HG02938 (cell line): ENCODE results near the gene UNC13A.

Source experiments
- ATAC-seq: cut with Tn5 transposase; IDR thresholded peaks from one replicate; pipeline ENCODE4 v1.9.1; 2021; ENCODE audit warnings: mild to moderate bottlenecking, moderate library complexity; ENCODE audit not compliant: unreplicated experiment

Gene UNC13A

DNA sequence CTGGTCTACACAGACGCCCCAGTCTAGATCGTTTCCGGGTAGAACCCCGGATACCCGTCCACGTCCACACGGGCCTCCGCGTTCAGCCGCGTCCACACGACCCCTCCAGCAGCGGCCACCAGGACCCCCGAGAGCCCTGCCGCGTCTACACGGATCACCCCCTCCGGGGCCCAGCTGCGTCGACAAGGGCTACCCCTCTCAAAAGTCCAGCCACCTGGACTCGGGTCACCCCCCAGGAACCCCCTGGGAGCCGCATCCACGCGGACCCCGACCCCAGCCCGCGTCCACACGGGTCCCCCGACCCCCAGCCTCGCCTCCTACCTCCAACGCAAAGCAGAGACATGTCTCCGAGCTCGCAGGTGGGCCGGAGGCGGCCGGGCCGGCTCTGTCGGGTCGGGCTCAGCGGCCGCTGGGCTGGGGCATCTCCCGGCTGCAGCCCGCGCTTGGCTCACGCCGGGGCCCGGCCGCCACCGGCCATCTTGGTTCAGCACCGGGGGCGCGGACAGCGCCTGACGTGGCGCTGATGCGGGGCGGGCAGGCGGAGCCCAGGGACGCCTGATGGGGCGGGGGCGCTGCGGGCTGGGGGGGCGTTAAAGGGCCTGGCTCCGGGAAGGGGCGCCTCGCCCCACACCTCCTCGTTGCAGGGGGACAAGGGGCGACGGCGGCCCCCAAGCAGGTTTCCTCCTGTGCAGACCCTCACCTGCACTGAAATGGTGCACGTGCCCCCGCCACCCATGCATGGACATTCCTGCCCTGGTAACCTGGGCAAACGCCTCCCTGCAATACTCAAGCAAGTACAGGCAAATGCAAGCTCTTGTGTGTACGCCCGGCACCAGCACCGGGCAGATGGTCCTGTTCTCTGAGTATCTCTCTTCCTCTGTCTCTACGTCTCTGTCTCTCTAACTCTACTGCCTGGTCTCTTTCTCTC is at the start of gene UNC13A:
TSS of gene UNC13A (minus strand) at position 498 of the 928 bp plus-strand sequence. CDS start at position 343, 155 bp downstream.
- no peak for ATAC-seq

DNA sequence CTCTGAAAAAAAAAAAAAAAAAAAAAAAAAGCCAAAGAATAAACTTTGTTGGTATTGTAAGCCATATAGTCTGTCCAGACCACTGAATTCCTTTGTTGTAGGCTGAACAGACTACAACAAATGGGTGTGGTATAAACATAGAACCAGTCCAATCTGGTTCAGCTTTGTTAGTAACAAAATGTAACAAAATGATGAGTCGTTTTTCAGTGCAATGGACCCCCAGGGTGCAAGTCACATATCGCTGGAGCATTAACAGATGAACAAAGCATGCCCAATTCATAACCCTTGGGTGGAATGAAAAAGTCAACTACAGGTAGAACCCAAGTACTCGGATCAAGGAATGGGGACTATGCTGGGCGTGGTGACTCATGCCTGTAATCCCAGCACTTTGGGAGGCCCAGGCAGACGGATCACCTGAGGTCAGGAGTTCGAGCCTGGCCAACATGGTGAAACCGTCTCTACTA is 49.6 kb upstream of the UNC13A start:
- ATAC-seq: no peak

DNA sequence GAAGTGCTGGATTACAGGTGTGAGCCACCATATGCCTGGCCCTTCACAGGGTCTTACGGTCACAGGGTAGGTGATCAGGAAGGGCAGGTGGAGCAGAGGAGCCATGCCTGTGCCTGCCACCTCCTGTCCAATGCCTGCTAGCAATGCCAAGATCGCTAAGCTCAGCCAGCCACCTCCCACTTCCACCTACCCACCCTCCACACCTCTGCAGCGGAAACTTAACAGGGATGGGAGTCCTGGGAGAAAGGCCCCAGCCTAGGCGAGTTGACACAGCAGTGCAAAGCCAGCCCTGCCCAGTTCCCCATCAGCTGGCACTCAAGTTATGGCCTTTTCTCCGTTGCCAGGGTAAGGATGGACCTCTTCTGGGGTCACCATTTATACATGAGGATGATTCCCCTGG is 47.3 kb upstream of the UNC13A start:
- no peak for ATAC-seq

DNA sequence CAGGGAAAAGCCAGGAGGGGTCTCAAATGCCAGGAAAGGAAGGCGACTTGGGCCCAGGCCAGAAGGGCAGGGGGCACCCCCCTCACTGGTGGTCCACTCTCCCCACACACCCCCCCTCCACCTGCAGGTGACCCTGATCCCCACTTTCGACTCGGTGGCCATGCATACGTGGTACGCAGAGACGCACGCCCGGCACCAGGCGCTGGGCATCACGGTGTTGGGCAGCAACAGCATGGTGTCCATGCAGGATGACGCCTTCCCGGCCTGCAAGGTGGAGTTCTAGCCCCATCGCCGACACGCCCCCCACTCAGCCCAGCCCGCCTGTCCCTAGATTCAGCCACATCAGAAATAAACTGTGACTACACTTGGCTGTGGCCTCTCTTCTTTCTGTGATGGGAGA is 46.0 kb upstream of the UNC13A start:
- ATAC-seq: no peak

- no peak for ATAC-seq
Measured at GRCh38 chr19:17733127-17733526, 45.0 kb upstream of the UNC13A start.

GRCh38 chr19:17727843-17728242 is 39.7 kb upstream of the UNC13A start:
- ATAC-seq: no peak

DNA sequence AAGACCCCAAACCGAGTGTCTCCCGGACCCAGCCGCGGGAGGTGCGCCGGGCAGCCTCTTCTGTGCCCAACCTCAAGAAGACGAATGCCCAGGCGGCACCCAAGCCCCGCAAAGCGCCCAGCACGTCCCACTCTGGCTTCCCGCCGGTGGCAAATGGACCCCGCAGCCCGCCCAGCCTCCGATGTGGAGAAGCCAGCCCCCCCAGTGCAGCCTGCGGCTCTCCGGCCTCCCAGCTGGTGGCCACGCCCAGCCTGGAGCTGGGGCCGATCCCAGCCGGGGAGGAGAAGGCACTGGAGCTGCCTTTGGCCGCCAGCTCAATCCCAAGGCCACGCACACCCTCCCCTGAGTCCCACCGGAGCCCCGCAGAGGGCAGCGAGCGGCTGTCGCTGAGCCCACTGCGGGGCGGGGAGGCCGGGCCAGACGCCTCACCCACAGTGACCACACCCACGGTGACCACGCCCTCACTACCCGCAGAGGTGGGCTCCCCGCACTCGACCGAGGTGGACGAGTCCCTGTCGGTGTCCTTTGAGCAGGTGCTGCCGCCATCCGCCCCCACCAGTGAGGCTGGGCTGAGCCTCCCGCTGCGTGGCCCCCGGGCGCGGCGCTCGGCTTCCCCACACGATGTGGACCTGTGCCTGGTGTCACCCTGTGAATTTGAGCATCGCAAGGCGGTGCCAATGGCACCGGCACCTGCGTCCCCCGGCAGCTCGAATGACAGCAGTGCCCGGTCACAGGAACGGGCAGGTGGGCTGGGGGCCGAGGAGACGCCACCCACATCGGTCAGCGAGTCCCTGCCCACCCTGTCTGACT is 39.0 kb upstream of the UNC13A start:
- ATAC-seq: no peak

- ATAC-seq: no peak
Measured at GRCh38 chr19:17726136-17726741, 38.1 kb upstream of the UNC13A start.

DNA sequence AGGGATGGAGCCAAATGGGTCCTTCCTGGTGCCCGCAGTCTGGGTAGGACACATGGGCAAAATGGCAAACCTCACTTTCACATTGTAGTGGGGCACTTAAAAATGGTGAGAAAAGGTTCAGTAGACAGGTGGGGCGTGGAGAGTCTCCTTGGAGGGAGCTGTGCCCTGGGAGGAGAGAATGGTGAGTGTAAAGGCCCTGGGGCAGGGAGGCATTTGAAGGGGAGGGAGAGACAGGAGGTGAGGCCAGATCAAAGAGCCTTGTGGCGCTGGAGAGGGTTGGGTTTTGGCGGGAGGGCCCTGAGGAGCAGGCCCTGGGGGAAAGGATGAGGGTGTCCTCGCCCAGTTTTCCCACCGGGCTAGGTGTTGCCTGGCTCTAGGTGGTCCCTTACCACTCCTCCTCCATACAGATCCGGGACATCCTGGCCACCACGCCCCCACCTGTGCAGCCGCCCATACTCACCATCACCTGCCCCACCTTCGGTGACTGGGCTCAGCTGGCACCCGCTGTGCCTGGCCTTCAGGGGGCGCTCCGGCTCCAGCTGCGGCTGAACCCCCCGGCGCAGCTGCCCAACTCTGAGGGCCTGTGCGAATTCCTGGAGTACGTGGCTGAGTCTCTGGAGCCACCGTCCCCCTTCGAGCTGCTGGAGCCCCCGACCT is 37.4 kb upstream of the UNC13A start:
- no peak for ATAC-seq

- ATAC-seq: no peak
Measured at GRCh38 chr19:17724655-17725054, 36.5 kb upstream of the UNC13A start.

DNA sequence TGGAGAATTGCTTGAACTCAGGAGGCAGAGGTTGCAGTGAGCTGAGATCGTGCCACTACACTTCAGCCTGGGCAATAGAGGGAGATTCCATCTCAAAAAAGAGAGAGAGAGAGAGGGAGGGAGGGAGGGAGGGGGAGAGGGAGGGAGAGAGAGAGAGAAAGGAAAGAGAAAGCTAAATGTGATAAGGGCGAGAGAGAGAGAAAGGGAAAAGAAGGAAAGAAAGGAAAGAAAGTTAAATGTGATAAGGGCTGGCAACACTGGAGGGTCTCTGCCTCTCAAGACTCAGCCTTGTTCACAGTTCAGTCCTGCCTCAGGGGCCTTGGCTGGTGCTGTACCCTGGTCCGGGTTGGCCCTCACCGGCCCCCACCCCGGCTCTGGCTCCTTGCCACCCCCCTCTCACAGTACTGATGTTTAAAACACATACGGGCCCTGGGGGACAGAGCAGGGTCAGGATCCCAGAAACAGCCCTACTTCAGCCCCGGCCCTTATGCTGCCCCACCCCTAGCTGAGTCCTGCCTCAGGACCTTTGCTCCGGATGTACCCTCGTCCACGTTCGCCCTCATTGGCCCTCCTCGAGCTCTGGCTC is 34.6 kb upstream of the UNC13A start:
- no peak for ATAC-seq

- ATAC-seq: no peak
Measured at GRCh38 chr19:17721821-17722220, 33.7 kb upstream of the UNC13A start.

GRCh38 chr19:17721111-17721628 is 33.0 kb upstream of the UNC13A start:
- no peak for ATAC-seq

DNA sequence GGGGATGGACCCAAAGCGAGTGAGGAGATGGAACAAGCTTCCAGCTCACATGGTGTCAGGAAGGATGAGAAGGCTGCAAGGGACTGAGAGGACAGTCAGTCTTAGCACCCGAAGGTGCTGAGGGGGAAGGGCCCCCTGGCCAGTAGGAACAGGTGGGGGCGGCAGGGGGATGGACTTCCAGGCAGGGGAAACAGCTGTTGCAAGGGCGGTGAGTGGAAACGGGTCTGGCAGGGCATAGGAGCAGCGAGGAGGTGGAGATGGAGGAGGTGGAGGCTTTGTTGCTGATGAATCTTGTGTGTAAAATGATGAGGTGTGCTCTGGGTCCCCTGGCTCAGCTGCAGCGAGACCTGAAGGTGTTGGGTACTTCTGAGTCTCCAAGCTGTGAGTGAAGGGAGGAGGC is 32.3 kb upstream of the UNC13A start:
- ATAC-seq: no peak

DNA sequence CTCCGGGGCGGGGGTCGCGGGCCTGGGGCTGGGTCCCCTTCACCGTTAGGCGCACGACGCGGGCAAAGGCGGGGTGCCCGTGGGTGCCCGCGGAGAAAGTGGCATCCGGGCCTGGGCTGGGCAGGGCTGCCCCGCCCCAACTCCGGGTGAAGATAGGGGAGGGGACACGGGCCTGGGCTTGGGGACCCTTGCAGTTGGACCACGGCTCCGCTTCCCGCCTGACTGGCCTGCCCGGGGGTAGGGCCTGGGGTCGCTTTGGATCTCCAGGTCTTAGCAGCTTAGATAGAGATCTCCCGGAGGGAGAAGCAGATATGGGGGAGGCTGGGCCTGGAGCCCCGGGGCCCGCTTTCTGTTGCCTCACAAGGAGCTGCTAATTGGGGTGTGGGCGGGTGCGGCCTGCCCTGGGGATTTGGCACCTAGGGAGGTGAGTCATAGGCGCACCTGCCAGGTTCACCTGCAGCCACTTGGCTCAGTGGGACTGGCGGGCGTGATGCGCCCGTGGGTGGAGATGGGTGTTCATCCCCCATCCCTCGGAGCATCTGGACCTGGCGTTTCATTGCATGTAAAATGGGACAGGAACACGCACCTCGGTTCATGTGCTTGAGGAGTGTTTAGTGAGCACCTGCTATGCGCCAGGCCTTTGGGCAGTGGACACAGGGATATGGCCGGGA is 31.7 kb upstream of the UNC13A start:
- ATAC-seq: no peak

- ATAC-seq: no peak
Measured at GRCh38 chr19:17718947-17719711, 31.0 kb upstream of the UNC13A start, which contains the start of gene MAP1S. Gene MAP1S, plus strand, starts transcription at chr19:17719480. Its CDS starts 23 bp downstream, at chr19:17719503.

DNA sequence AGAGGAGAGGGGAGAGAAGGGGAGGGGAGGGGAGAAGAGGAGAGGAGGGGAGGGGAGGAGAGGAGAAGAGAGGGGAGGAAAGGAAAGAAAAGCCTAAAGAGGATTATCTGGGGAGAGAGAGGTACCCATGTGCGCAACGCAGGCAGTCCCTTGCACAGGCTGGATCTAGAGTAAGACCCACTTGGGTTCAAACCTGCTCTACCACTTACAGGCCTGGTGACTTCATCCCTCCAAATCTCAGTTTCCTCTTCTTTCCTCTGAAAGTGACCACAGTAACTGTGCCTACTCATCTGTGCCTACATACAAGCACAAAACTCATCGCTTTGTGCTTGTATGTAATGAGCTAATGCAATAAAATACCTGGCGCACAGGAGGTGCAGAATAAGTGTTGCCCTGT is 30.4 kb upstream of the UNC13A start:
- ATAC-seq: no peak

GRCh38 chr19:17716309-17716929 is 28.3 kb upstream of the UNC13A start:
- no peak for ATAC-seq
